Astrocyte (in vitro differentiated cells and primary cell): Measurements from ENCODE around the gene PALB2.

ENCODE experiments used
- EZH2 ChIP-seq: IDR thresholded peaks from 2 replicates; pipeline ENCODE4 v1.6.1; 2012; ENCODE audit warnings: mild to moderate bottlenecking, low read length, inconsistent platforms; ENCODE audit not compliant: insufficient read depth
- TF ChIP-seq, protein P1 (sequence below): IDR thresholded peaks from 2 replicates; pipeline ENCODE4 v1.5.1; 2011; ENCODE audit warnings: low read depth, mild to moderate bottlenecking, inconsistent platforms, low read length, moderate library complexity; ENCODE audit not compliant: insufficient read depth

DNA sequence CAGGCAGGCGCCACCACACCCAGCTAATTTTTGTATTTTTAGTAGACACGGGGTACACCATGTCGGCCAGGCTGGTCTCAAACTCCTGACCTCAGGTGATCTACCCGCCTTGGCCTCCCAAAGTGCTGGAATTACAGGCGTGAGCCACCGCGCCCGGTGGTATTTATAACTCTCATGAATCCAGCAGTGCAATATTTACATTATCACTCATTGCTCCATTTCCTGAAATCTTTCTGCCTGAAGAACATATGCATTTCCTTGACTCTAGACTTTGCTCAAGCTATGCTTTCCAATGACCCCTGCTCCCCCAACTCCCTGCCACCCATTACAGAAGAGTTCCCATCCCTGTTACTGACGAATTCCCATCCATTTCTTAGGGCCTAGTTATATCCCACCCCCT is 25.3 kb downstream of the PALB2 start:
- TF ChIP-seq, protein P1, sequence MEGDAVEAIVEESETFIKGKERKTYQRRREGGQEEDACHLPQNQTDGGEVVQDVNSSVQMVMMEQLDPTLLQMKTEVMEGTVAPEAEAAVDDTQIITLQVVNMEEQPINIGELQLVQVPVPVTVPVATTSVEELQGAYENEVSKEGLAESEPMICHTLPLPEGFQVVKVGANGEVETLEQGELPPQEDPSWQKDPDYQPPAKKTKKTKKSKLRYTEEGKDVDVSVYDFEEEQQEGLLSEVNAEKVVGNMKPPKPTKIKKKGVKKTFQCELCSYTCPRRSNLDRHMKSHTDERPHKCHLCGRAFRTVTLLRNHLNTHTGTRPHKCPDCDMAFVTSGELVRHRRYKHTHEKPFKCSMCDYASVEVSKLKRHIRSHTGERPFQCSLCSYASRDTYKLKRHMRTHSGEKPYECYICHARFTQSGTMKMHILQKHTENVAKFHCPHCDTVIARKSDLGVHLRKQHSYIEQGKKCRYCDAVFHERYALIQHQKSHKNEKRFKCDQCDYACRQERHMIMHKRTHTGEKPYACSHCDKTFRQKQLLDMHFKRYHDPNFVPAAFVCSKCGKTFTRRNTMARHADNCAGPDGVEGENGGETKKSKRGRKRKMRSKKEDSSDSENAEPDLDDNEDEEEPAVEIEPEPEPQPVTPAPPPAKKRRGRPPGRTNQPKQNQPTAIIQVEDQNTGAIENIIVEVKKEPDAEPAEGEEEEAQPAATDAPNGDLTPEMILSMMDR, result no peak
- no peak for TF ChIP-seq EZH2
